Left lung (tissue), 10 donors: ENCODE data around the gene CSRNP2. TPM values are rescaled to one million over a fixed set of nuclear protein-coding genes. Genes with fewer than 3 reads are reported as not detected.
A peak's percentile ranks its signal among the peaks of the same experiment; 100 is the strongest.

Source experiments
- ATAC-seq: fragments of 200-7000 bp; cut with Tn5 transposase; one replicate; pipeline ENCODE4 v1.9.1; 2020; ENCODE audit warnings: moderate library complexity
- DNase-seq, 4 donors: peaks; one replicate each; pipeline ENCODE4 v3.0.0-alpha.2; 2013 to 2020
- H3K27ac ChIP-seq, 2 donors: fragments of 200-600 bp; sonication (generic) in 1 of 2; one replicate each; pipeline versions ENCODE4 v1.5.0 to v1.8.0; 2020 to 2021
- H3K27me3 ChIP-seq, 2 donors: fragments of 200-600 bp; sonication (generic) in 1 of 2; one replicate each; pipeline versions ENCODE4 v1.5.0 to v1.8.0; 2020 to 2021
- H3K36me3 ChIP-seq, 2 donors: fragments of 200-600 bp; sonication (generic) in 1 of 2; one replicate each; pipeline versions ENCODE4 v1.5.0 to v1.8.0; 2020 to 2021
- H3K4me1 ChIP-seq, 2 donors: fragments of 200-600 bp; one replicate each; pipeline ENCODE4 v1.8.0; 2021
- H3K4me3 ChIP-seq, 2 donors: fragments of 200-600 bp; sonication (generic) in 1 of 2; one replicate each; pipeline versions ENCODE4 v1.5.0 to v1.8.0; 2020 to 2021; ENCODE audit warnings: mild to moderate bottlenecking in 1 of 2
- H3K9me3 ChIP-seq, 2 donors: fragments of 200-600 bp; sonication (generic) in 1 of 2; one replicate each; pipeline versions ENCODE4 v1.5.0 to v1.8.0; 2020 to 2021
- intact Hi-C, 2 donors: fragments of 100-400 bp; cut with DNase I; formaldehyde crosslinking; loops; one replicate each; pipeline versions ENCODE4 v1.11.2 to v1.14.2; 2022
- polyA plus RNA-seq, 6 donors: library from polyadenylated mRNA; unstranded; fragments of 120-200 nt; gene quantifications; one replicate each; pipeline ENCODE4 v1.2.1, GENCODE V29; 2013; ENCODE audit not compliant: insufficient read length in 6 of 6
- total RNA-seq, 2 donors: library from RNA; stranded (reverse); fragmentation: NEBNext Ultra II Directional; extraction: Animal tissue kit (Norgen Biotek cat#: 25700); gene quantifications; one replicate each; pipeline ENCODE4 v1.2.1, GENCODE V29; 2021
- TF ChIP-seq, protein P1 (sequence below), 2 donors: fragments of 200-600 bp; sonication (generic) in 1 of 2; IDR thresholded peaks; one replicate each; pipeline versions ENCODE4 v1.5.0 to v1.8.0; 2021; ENCODE audit warnings: antibody characterized with exemption in 2 of 2
- donor health status: DM: no; HTN: yes; CAD: no.
- donor health status: DM: no; HTN: no; CAD: no.

Gene CSRNP2
- total and polyA plus RNA-seq, 8 donors, result 25.2 to 40.9 (median 34.6) TPM

- intact Hi-C loops, result no loop called here
- peak; percentile 91 for ATAC-seq
Measured at GRCh38 chr12:51025836-51026638, 57.4 kb downstream of the CSRNP2 start, which contains the start of gene SLC11A2. Gene SLC11A2 (minus strand): TSS chr12:51026384. CDS start chr12:51010728, 15,656 bp downstream.

GRCh38 chr12:51025338-51025835 lies 58.0 kb downstream of the CSRNP2 start:
- Histone ChIP-seq H3K9me3 (no peaks in the 10 kb centered on the region), H3K4me1 (peaks cover 5 to 70% of the 10 kb centered on the region in 2 donors), H3K36me3 (no peaks in the 10 kb centered on the region), H3K27me3 (no peaks in the 10 kb centered on the region), H3K4me3 (peak overlapping the region; percentile 72 to 96), H3K27ac (peak overlapping the region; percentile 92 to 96)
- peak in 1 of 4 donors; percentile 44 for DNase-seq
- TF ChIP-seq, protein P1, sequence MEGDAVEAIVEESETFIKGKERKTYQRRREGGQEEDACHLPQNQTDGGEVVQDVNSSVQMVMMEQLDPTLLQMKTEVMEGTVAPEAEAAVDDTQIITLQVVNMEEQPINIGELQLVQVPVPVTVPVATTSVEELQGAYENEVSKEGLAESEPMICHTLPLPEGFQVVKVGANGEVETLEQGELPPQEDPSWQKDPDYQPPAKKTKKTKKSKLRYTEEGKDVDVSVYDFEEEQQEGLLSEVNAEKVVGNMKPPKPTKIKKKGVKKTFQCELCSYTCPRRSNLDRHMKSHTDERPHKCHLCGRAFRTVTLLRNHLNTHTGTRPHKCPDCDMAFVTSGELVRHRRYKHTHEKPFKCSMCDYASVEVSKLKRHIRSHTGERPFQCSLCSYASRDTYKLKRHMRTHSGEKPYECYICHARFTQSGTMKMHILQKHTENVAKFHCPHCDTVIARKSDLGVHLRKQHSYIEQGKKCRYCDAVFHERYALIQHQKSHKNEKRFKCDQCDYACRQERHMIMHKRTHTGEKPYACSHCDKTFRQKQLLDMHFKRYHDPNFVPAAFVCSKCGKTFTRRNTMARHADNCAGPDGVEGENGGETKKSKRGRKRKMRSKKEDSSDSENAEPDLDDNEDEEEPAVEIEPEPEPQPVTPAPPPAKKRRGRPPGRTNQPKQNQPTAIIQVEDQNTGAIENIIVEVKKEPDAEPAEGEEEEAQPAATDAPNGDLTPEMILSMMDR (IDR thresholded peaks at IDR 0.05), result no peak
- ATAC-seq, result no peak
- intact Hi-C loops, result no loop called here

More at GRCh38 chr12:51025836-51026638, 57.4 kb downstream of the CSRNP2 start, which contains the start of gene SLC11A2:
- no peaks in the 10 kb centered on the region for H3K36me3 ChIP-seq
- no peaks in the 10 kb centered on the region for H3K27me3 ChIP-seq
- peaks cover 5 to 64% of the 10 kb centered on the region in 2 donors for H3K4me1 ChIP-seq
- peak within 1 kb of the TSS; percentile 72 to 96 for H3K4me3 ChIP-seq
- peak; percentile 90 to 98 (median 96) for DNase-seq
- TF ChIP-seq, protein P1 (IDR thresholded peaks at IDR 0.05), result peak in 1 of 2 donors; percentile 39
- no peaks in the 10 kb centered on the region for H3K9me3 ChIP-seq
- peak within 1 kb of the TSS; percentile 92 to 96 for H3K27ac ChIP-seq

DNA sequence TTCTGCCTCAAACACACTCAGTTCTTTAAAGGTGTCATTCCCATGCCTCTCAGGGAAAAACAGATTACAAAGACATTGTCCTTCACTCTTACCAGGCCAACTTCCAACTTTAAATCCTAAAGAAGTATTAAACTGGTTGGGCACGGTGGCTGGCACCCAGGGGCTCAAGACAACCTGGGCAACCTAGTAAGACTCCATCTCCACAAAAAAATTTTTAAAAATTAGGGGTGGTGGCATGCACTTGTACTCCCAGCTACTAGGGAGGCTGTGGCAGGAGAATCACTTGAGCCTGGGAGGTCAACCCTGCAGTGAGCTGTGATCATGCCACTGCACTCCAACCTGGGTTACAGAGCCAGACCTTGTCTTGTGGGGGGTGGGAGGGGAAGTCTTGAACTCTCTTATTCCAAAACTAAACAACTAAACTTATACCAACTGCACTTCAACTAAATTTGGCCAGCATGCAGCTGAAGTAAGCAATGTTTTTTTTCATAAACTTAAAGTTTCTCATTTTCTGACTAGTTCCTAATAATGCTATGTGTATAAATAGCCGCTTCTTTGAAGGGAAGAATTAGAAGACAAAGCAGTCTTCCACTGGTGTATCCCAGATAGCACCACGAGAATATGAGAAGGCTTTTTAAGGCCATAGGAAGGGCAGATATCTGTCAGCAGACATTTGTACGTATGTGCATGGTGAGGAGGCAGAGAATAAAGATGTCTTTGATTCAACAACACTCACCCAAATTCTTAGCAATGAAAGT lies 59.6 kb downstream of the CSRNP2 start:
- H3K9me3 ChIP-seq, result no peaks in the 10 kb centered on the region
- no peaks in the 10 kb centered on the region for H3K36me3 ChIP-seq
- H3K27ac ChIP-seq, result peak overlapping the region; percentile 92 to 96
- intact Hi-C loops, result no loop called here
- no peak for DNase-seq
- H3K4me1 ChIP-seq, result peaks cover 5 to 80% of the 10 kb centered on the region in 2 donors
- peak overlapping the region; percentile 72 to 96 for H3K4me3 ChIP-seq
- TF ChIP-seq, protein P1 (IDR thresholded peaks at IDR 0.05), result no peak
- ATAC-seq, result no peak
- no peaks in the 10 kb centered on the region for H3K27me3 ChIP-seq

DNA sequence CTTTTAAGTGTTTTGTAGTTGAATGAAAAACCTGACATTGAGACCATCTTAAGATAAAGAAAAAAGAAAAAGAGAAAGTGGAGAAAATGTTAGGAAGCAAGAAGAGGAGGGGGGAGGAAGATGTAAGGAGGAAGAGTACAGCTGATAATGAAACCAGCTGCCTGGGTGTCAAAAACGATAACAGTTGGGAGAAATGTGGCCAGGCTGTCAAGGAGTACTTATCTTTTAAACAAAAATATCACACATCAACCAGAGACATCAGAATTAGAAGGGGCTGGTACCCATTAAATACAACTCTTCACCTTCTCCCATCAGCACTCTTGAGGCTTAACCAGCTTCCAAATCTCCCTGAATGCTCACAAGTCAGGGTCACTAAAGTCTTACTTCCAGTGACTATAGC lies 61.7 kb downstream of the CSRNP2 start:
- Histone ChIP-seq H3K27me3 (no peaks in the 10 kb centered on the region), H3K4me3 (no peak overlapping the region), H3K36me3 (no peaks in the 10 kb centered on the region), H3K27ac (peak overlapping the region; percentile 10 to 76), H3K4me1 (peaks cover 5 to 77% of the 10 kb centered on the region in 2 donors), H3K9me3 (no peaks in the 10 kb centered on the region)
- intact Hi-C loops, result no loop called here
- ATAC-seq (no peak), DNase-seq (no peak)
- TF ChIP-seq, protein P1 (IDR thresholded peaks at IDR 0.05), result no peak
